Tibial artery (tissue), 4 donors: ENCODE data around the gene ZNF593OS.

Source experiments
- DNase-seq, 2 donors: peaks; one replicate each; pipeline ENCODE4 v3.0.0-alpha.2; 2019
- H3K27ac ChIP-seq, 2 donors: fragments of 200-600 bp; sonication (generic) in 1 of 2; 1 replicate in 1 of 2; 2 replicates in 1 of 2; pipeline ENCODE4 v1.5.1; 2018 to 2019; ENCODE audit warnings: mild to moderate bottlenecking in 1 of 2
- H3K27me3 ChIP-seq, 2 donors: fragments of 200-600 bp; sonication (generic) in 1 of 2; one replicate each; pipeline versions ENCODE4 v1.5.1 to v1.6.0; 2016 to 2019
- H3K36me3 ChIP-seq, 3 donors: fragments of 200-600 bp; sonication (generic) in 2 of 3; one replicate each; pipeline ENCODE4 v1.5.1; 2016 to 2019; ENCODE audit warnings: mild to moderate bottlenecking in 2 of 3
- H3K4me1 ChIP-seq, 4 donors: fragments of 200-600 bp; sonication (generic) in 2 of 4; 1 replicate in 3 of 4; 2 replicates in 1 of 4; pipeline ENCODE4 v1.5.1; 2016 to 2019
- H3K4me3 ChIP-seq, 2 donors: fragments of 200-600 bp; sonication (generic) in 1 of 2; 1 replicate in 1 of 2; 2 replicates in 1 of 2; pipeline ENCODE4 v1.5.1; 2018 to 2019; ENCODE audit warnings: mild to moderate bottlenecking in 2 of 2
- H3K9me3 ChIP-seq, 3 donors: fragments of 200-600 bp; sonication (generic) in 1 of 3; one replicate each; pipeline ENCODE4 v1.5.1; 2016 to 2019
- CTCF ChIP-seq, 2 experiments: fragments of 200-600 bp in 1 of 2; fragments of 450-650 bp in 1 of 2; IDR thresholded peaks; one replicate each; pipeline ENCODE4 v1.5.1; 2017 to 2019; ENCODE audit warnings: antibody characterized with exemption in 2 of 2, mild to moderate bottlenecking in 1 of 2, moderate library complexity in 1 of 2
- intact Hi-C: fragments of 100-400 bp; cut with DNase I; formaldehyde crosslinking; loops from one replicate; pipeline ENCODE4 v1.15.0; 2023; ENCODE audit warnings: low total_unique reads

ZNF593OS gene

GRCh38 chr1:26166719-26167281 lies 4.8 kb downstream of the ZNF593OS start:
- TF ChIP-seq CTCF (IDR thresholded peaks at IDR 0.05): no peak
- Histone ChIP-seq H3K27me3 (no peaks in the 10 kb centered on the region), H3K9me3 (no peaks in the 10 kb centered on the region), H3K36me3 (peaks cover 0 to 4% (median 0%) of the 10 kb centered on the region in 3 donors), H3K4me3 (no peak overlapping the region), H3K4me1 (peaks cover 0 to 38% (median 26%) of the 10 kb centered on the region in 4 donors), H3K27ac (no peak overlapping the region)
- DNase-seq: no peak
- intact Hi-C loops: no loop called here

- Histone ChIP-seq H3K27ac (peak overlapping the region; percentile 26 to 52), H3K36me3 (no peaks in the 10 kb centered on the region), H3K27me3 (peaks cover 0 to 6% of the 10 kb centered on the region in 2 donors), H3K4me1 (peaks cover 0 to 32% (median 23%) of the 10 kb centered on the region in 4 donors), H3K9me3 (no peaks in the 10 kb centered on the region), H3K4me3 (no peak overlapping the region)
- TF ChIP-seq CTCF (IDR thresholded peaks at IDR 0.05): no peak
- intact Hi-C loops: loop anchor here (5.0 kb wide), 1 partner anchor 53 kb away; the partner anchor contains the start of gene PDIK1L
- DNase-seq: no peak
These were observed 6.5 kb downstream of the ZNF593OS start for GRCh38 chr1:26164861-26165842.

GRCh38 chr1:26164036-26164860 lies 7.4 kb downstream of the ZNF593OS start:
- intact Hi-C loops: loop anchor here (5.0 kb wide), 1 partner anchor 52 kb away; the partner anchor contains the start of gene PDIK1L
- Histone ChIP-seq H3K27me3 (peaks cover 0 to 10% of the 10 kb centered on the region in 2 donors), H3K9me3 (no peaks in the 10 kb centered on the region), H3K4me1 (peaks cover 0 to 28% (median 21%) of the 10 kb centered on the region in 4 donors), H3K36me3 (no peaks in the 10 kb centered on the region), H3K4me3 (peak overlapping the region; percentile 44 to 59), H3K27ac (peak overlapping the region; percentile 26 to 52)
- peak; percentile 49 to 70 for TF ChIP-seq CTCF (IDR thresholded peaks at IDR 0.05)
- no peak for DNase-seq

GRCh38 chr1:26163684-26164035 lies 8.0 kb downstream of the ZNF593OS start:
- H3K4me3 ChIP-seq: peak overlapping the region; percentile 44 to 59
- intact Hi-C loops: loop anchor here (5.0 kb wide), 1 partner anchor 51 kb away; the partner anchor contains the start of gene PDIK1L

More at GRCh38 chr1:26163684-26164035, 8.0 kb downstream of the ZNF593OS start:
- no peak for TF ChIP-seq CTCF (IDR thresholded peaks at IDR 0.05)
- Histone ChIP-seq H3K27ac (no peak overlapping the region), H3K9me3 (no peaks in the 10 kb centered on the region), H3K4me1 (peaks cover 0 to 28% (median 20%) of the 10 kb centered on the region in 4 donors), H3K27me3 (peaks cover 0 to 14% of the 10 kb centered on the region in 2 donors), H3K36me3 (no peaks in the 10 kb centered on the region)
- DNase-seq: no peak
